Measurements from ENCODE around the gene SEPTIN8. TPM values are rescaled to one million over a fixed set of nuclear protein-coding genes. Genes with fewer than 3 reads are reported as not detected.

Gene SEPTIN8
- total RNA-seq, 1 experiment from 2014 or later, result 24.2 TPM

GRCh38 chr5:132708645-132709044 is 68.4 kb downstream of the SEPTIN8 start:
- Histone ChIP-seq H3K4me3 (no peak overlapping the region), H3K9me3 (ENCODE audit: insufficient read depth, low read depth) (no peaks in the 10 kb centered on the region), H4K20me1 (ENCODE audit: insufficient read depth) (no peaks in the 10 kb centered on the region; the same call in 1 of the 2 replicates), H3F3A (ENCODE audit: insufficient read depth, low read depth) (peaks cover 4% of the 10 kb centered on the region; the same call in 1 of the 2 replicates), H3K36me3 (ENCODE audit: low read depth) (peaks cover 5% of the 10 kb centered on the region; the same call in 1 of the 2 replicates), H3K9me2 (ENCODE audit: insufficient read depth) (no peaks in the 10 kb centered on the region), H3K4me1 (replicated peaks; ENCODE audit: insufficient read depth) (no peaks in the 10 kb centered on the region), H3K4me2 (no peak overlapping the region), H3K27me3 (ENCODE audit: insufficient read depth, low read depth) (no peaks in the 10 kb centered on the region), H3K79me2 (ENCODE audit: low read depth) (no peaks in the 10 kb centered on the region), H2AFZ (no peak overlapping the region), H3K27ac (no peak overlapping the region)
- CTCF ChIA-PET, result interaction anchor here (0.6 kb wide), 2 partner anchors 11 to 113 kb away, joined by 3 to 18 read pairs; no protein-coding TSS in a partner anchor
- TF ChIP-seq, protein P1, sequence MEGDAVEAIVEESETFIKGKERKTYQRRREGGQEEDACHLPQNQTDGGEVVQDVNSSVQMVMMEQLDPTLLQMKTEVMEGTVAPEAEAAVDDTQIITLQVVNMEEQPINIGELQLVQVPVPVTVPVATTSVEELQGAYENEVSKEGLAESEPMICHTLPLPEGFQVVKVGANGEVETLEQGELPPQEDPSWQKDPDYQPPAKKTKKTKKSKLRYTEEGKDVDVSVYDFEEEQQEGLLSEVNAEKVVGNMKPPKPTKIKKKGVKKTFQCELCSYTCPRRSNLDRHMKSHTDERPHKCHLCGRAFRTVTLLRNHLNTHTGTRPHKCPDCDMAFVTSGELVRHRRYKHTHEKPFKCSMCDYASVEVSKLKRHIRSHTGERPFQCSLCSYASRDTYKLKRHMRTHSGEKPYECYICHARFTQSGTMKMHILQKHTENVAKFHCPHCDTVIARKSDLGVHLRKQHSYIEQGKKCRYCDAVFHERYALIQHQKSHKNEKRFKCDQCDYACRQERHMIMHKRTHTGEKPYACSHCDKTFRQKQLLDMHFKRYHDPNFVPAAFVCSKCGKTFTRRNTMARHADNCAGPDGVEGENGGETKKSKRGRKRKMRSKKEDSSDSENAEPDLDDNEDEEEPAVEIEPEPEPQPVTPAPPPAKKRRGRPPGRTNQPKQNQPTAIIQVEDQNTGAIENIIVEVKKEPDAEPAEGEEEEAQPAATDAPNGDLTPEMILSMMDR (conservative IDR thresholded peaks at IDR 0.05), result no peak
- intact Hi-C loops (cut with micrococcal nuclease; ENCODE audit: unreplicated experiment), result loop anchor here (10.0 kb wide), 2 partner anchors 84 to 184 kb away; no protein-coding TSS in a partner anchor
- POLR2A ChIA-PET (ENCODE audit: unreplicated experiment), result no interaction called here
- DNase-seq, result no peak
- BruUV-seq (replicated peaks), result no TSS peak

DNA sequence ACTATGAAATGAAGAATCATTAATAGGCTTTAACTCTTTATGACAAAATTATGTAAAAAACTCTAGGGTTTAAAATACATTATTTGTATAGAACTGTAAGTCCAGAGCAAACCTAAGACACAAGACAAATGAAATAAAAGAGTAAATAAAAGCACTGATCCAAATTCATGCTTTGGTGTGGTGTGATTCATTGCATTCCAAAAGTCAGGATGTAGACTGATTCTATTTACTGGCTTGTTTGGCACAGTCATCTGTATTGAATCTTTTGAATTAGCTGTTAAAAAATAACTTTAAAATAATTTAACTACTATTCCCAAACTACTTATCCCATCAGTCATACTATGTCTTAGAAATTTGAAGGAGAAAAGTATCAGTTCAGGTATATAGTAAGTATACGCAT is 72.2 kb downstream of the SEPTIN8 start:
- H3K4me1 ChIP-seq (replicated peaks; ENCODE audit: insufficient read depth), result no peaks in the 10 kb centered on the region
- BruUV-seq (replicated peaks), result no TSS peak
- peaks cover 21% of the 10 kb centered on the region for H3K36me3 ChIP-seq (ENCODE audit: low read depth)
- H3K4me2 ChIP-seq, result no peak overlapping the region
- H3K79me2 ChIP-seq (ENCODE audit: low read depth), result no peaks in the 10 kb centered on the region
- ChIA-PET POLR2A (ENCODE audit: unreplicated experiment) (no interaction called here), CTCF (interaction anchor here (0.7 kb wide), 1 partner anchor 112 kb away, joined by 3 read pairs; no protein-coding TSS in a partner anchor)
- no peaks in the 10 kb centered on the region for H3K9me2 ChIP-seq (ENCODE audit: insufficient read depth)
- no peaks in the 10 kb centered on the region for H3K9me3 ChIP-seq (ENCODE audit: insufficient read depth, low read depth)
- no peak overlapping the region for H3K27ac ChIP-seq
- TF ChIP-seq EZH2 (IDR thresholded peaks at IDR 0.05; ENCODE audit: low read depth), result no peak
- TF ChIP-seq, protein P1 (conservative IDR thresholded peaks at IDR 0.05), result no peak
- H4K20me1 ChIP-seq (ENCODE audit: insufficient read depth), result no peaks in the 10 kb centered on the region; the same call in 1 of the 2 replicates
- no peak overlapping the region for H3K4me3 ChIP-seq
- DNase-seq, result no peak
- H2AFZ ChIP-seq, result no peak overlapping the region
- H3K27me3 ChIP-seq (ENCODE audit: insufficient read depth, low read depth), result no peaks in the 10 kb centered on the region
- H3F3A ChIP-seq (ENCODE audit: insufficient read depth, low read depth), result peaks cover 4% of the 10 kb centered on the region; the same call in 1 of the 2 replicates
- intact Hi-C loops (cut with micrococcal nuclease; ENCODE audit: unreplicated experiment), result loop anchor here (10.0 kb wide), 2 partner anchors 80 to 180 kb away; no protein-coding TSS in a partner anchor

Other genes with a start within 250 kb of the SEPTIN8 start
- gene IL5, start 233.7 kb downstream of the SEPTIN8 start, total RNA-seq (2021), result not detected in 2 replicates
- 33.9 and 42.2 TPM in 2 replicates for gene RAD50, start 220.3 kb downstream of the SEPTIN8 start, total RNA-seq (2021)
- not detected in 2 replicates for gene IL13, start 119.1 kb downstream of the SEPTIN8 start, total RNA-seq (2021)
- gene IL4, start 103.2 kb downstream of the SEPTIN8 start, total RNA-seq (2021), result not detected in 2 replicates
- 10.1 and 15.2 TPM in 2 replicates for gene KIF3A, start 39.7 kb downstream of the SEPTIN8 start, total RNA-seq (2021)
- gene CCNI2, start 29.8 kb downstream of the SEPTIN8 start, total RNA-seq (2021), result 1.2 and 1.7 TPM in 2 replicates
- not detected in 2 replicates for gene SOWAHA, start 36.1 kb upstream of the SEPTIN8 start, total RNA-seq (2021)
- gene SHROOM1, start 53.4 kb upstream of the SEPTIN8 start, total RNA-seq (2021), result 23.3 and 23.5 TPM in 2 replicates
- 0.73 and 1.4 TPM in 2 replicates for gene GDF9, start 89.2 kb upstream of the SEPTIN8 start, total RNA-seq (2021)
- gene UQCRQ, start 89.4 kb upstream of the SEPTIN8 start, total RNA-seq (2021), result 414 and 446 TPM in 2 replicates
- gene LEAP2, start 96.4 kb upstream of the SEPTIN8 start, total RNA-seq (2021), result 4.4 and 4.5 TPM in 2 replicates
- gene AFF4, start 186.4 kb upstream of the SEPTIN8 start, total RNA-seq (2021), result 59.5 and 64.5 TPM in 2 replicates
- gene ZCCHC10, start 249.3 kb upstream of the SEPTIN8 start, total RNA-seq (2021), result 8.3 and 14.9 TPM in 2 replicates

Data from PC-9 (cell line).